H1 (cell line): Measurements from ENCODE around the gene BBS9. TPM values are rescaled to one million over a fixed set of nuclear protein-coding genes. Genes with fewer than 3 reads are reported as not detected.

Source experiments
- CTCF ChIA-PET: fragments of 300-600 bp; sonication (Branson Sonifier 250); formaldehyde crosslinking; loops from one replicate; lab custom pipeline; 2021; ENCODE audit not compliant: partially characterized antibody; lab: Charles Lee
- POLR2A ChIA-PET: fragments of 300-600 bp; sonication (Branson Sonifier 250); formaldehyde crosslinking; loops from one replicate; lab custom pipeline; 2021; ENCODE audit warnings: inconsistent platforms; ENCODE audit not compliant: partially characterized antibody; lab: Charles Lee
- DNase-seq, 2 experiments: peaks; one replicate each; pipeline versions ENCODE4 v3.0.0 to v3.0.0-alpha.2; 2010 to 2022; ENCODE audit warnings: low spot score in 2 of 2, low read depth in 1 of 2, mixed read lengths in 1 of 2
- FAIRE-seq: peaks from 2 replicates; lab custom pipeline; 2011; peaks lifted over from hg19 to GRCh38; lab: Jason Lieb, UNC
- H2AFZ ChIP-seq: 2 replicates; pipeline ENCODE4 v1.8.1; 2012; ENCODE audit warnings: low read length, inconsistent platforms
- H2AK5ac ChIP-seq: 2 replicates; pipeline ENCODE4 v1.6.1; 2013; ENCODE audit warnings: low read depth, low read length
- H2BK120ac ChIP-seq: replicated peaks from 2 replicates; pipeline ENCODE3; 2013; ENCODE audit warnings: low read depth, low read length, inconsistent platforms
- H2BK12ac ChIP-seq: 2 replicates; pipeline ENCODE4 v1.6.1; 2013; ENCODE audit warnings: low read depth, low read length
- H2BK15ac ChIP-seq: 2 replicates; pipeline ENCODE4 v1.6.1; 2013; ENCODE audit warnings: low read length
- H2BK20ac ChIP-seq: 2 replicates; pipeline ENCODE4 v1.6.1; 2013; ENCODE audit warnings: low read length
- H2BK5ac ChIP-seq: 2 replicates; pipeline ENCODE4 v1.6.1; 2013; ENCODE audit warnings: low read depth, low read length
- H3K14ac ChIP-seq: 2 replicates; pipeline ENCODE4 v1.6.1; 2013; ENCODE audit warnings: inconsistent platforms; ENCODE audit not compliant: insufficient read length
- H3K18ac ChIP-seq: 2 replicates; pipeline ENCODE4 v1.6.1; 2013; ENCODE audit warnings: low read length; ENCODE audit errors: extremely low read depth
- H3K23ac ChIP-seq: 2 replicates; pipeline ENCODE4 v1.6.1; 2013; ENCODE audit warnings: inconsistent platforms; ENCODE audit not compliant: insufficient read length
- H3K23me2 ChIP-seq: 2 replicates; pipeline ENCODE4 v1.6.1; 2013; ENCODE audit warnings: low read depth, low read length
- H3K27ac ChIP-seq: 2 replicates; pipeline ENCODE4 v1.6.1; 2011; ENCODE audit warnings: low read depth, low read length, inconsistent platforms
- H3K27me3 ChIP-seq, 4 experiments: replicated peaks in 1 of 4; 1 replicate in 1 of 4; 2 replicates in 3 of 4; pipeline versions ENCODE4 v1.6.1 to v1.8.1; 2011 to 2013; ENCODE audit warnings: low read length in 3 of 4, mild to moderate bottlenecking in 3 of 4, inconsistent platforms in 2 of 4, mixed read lengths in 2 of 4, moderate library complexity in 1 of 4; ENCODE audit not compliant: control insufficient read depth in 3 of 4, insufficient read depth in 3 of 4; ENCODE audit errors: extremely low read depth in 1 of 4
- H3K36me3 ChIP-seq, 4 experiments: 2 replicates each; pipeline versions ENCODE4 v1.6.1 to v1.8.1; 2011 to 2013; ENCODE audit warnings: mild to moderate bottlenecking in 4 of 4, low read length in 3 of 4, moderate library complexity in 2 of 4, control low read depth in 1 of 4, inconsistent platforms in 1 of 4; ENCODE audit not compliant: insufficient read depth in 4 of 4, control insufficient read depth in 2 of 4
- H3K4ac ChIP-seq: replicated peaks from 2 replicates; pipeline ENCODE3; 2013; ENCODE audit warnings: low read length, low read depth, mixed read lengths, inconsistent platforms; ENCODE audit not compliant: insufficient read length
- H3K4me1 ChIP-seq, 4 experiments: replicated peaks in 1 of 4; 1 replicate in 1 of 4; 2 replicates in 3 of 4; pipeline versions ENCODE4 v1.6.1 to v1.8.1; 2011 to 2013; ENCODE audit warnings: low read length in 3 of 4, inconsistent platforms in 2 of 4, mixed read lengths in 1 of 4; ENCODE audit not compliant: insufficient read depth in 4 of 4, control insufficient read depth in 3 of 4
- H3K4me2 ChIP-seq, 2 experiments: 2 replicates each; pipeline versions ENCODE4 v1.6.1 to v1.8.1; 2011 to 2013; ENCODE audit warnings: low read depth in 2 of 2, low read length in 2 of 2, control low read depth in 1 of 2, inconsistent platforms in 1 of 2, mild to moderate bottlenecking in 1 of 2; ENCODE audit not compliant: insufficient read depth in 1 of 2
- H3K4me3 ChIP-seq, 4 experiments: fragments of 200-600, 300-600 bp in 1 of 4; sonication (generic), shearing (Covaris generic), sonication (Bioruptor Twin) in 1 of 4; 2 replicates each; pipeline versions ENCODE4 v1.5.1 to v1.8.1; 2011 to 2016; ENCODE audit warnings: low read length in 4 of 4, low read depth in 3 of 4, control low read depth in 2 of 4, inconsistent platforms in 2 of 4, mild to moderate bottlenecking in 2 of 4, mixed read lengths in 1 of 4, moderate library complexity in 1 of 4; ENCODE audit not compliant: insufficient read depth in 2 of 4; ENCODE audit errors: extremely low read depth in 1 of 4
- H3K56ac ChIP-seq: replicated peaks from 2 replicates; pipeline ENCODE3; 2013; ENCODE audit warnings: low read depth, mild to moderate bottlenecking, mixed read lengths, low read length, inconsistent platforms; ENCODE audit not compliant: insufficient read length
- H3K79me1 ChIP-seq: 2 replicates; pipeline ENCODE4 v1.6.1; 2013; ENCODE audit warnings: low read depth, low read length, control low read depth
- H3K79me2 ChIP-seq, 2 experiments: 2 replicates each; pipeline versions ENCODE4 v1.6.1 to v1.8.1; 2012 to 2013; ENCODE audit warnings: low read length in 2 of 2, mild to moderate bottlenecking in 2 of 2, inconsistent platforms in 1 of 2; ENCODE audit not compliant: insufficient read depth in 2 of 2, control insufficient read depth in 1 of 2
- H3K9ac ChIP-seq, 4 experiments: replicated peaks in 1 of 4; 1 replicate in 1 of 4; 2 replicates in 3 of 4; pipeline versions ENCODE4 v1.6.1 to v1.8.1; 2011 to 2013; ENCODE audit warnings: low read depth in 3 of 4, low read length in 3 of 4, control low read depth in 2 of 4, mild to moderate bottlenecking in 2 of 4, moderate library complexity in 2 of 4, inconsistent platforms in 1 of 4; ENCODE audit errors: extremely low read depth in 1 of 4
- H3K9me3 ChIP-seq, 2 experiments: 2 replicates each; pipeline versions ENCODE4 v1.6.1 to v1.8.1; 2012 to 2013; ENCODE audit warnings: mild to moderate bottlenecking in 2 of 2, moderate library complexity in 2 of 2, control low read depth in 1 of 2, inconsistent platforms in 1 of 2, low read depth in 1 of 2, low read length in 1 of 2, mixed read lengths in 1 of 2; ENCODE audit not compliant: insufficient read depth in 2 of 2
- H4K20me1 ChIP-seq, 2 experiments: replicated peaks in 1 of 2; 2 replicates each; pipeline versions ENCODE3 to v1.8.1; 2011 to 2013; ENCODE audit warnings: inconsistent platforms in 2 of 2, low read length in 2 of 2, mild to moderate bottlenecking in 1 of 2; ENCODE audit not compliant: insufficient read depth in 2 of 2, control insufficient read depth in 1 of 2
- H4K5ac ChIP-seq: 2 replicates; pipeline ENCODE4 v1.6.1; 2013; ENCODE audit warnings: low read length, low read depth, mixed read lengths, inconsistent platforms; ENCODE audit not compliant: insufficient read length
- H4K8ac ChIP-seq: 2 replicates; pipeline ENCODE4 v1.8.0; 2013; ENCODE audit warnings: mild to moderate bottlenecking, moderate library complexity, low read length, inconsistent platforms; ENCODE audit not compliant: insufficient read depth; ENCODE audit errors: extremely low read depth
- H4K91ac ChIP-seq: replicated peaks from 2 replicates; pipeline ENCODE3; 2013; ENCODE audit warnings: low read length, mixed read lengths, inconsistent platforms; ENCODE audit not compliant: insufficient read length
- ATF3 ChIP-seq: IDR thresholded peaks from 2 replicates; pipeline ENCODE4 v1.6.1; 2011; ENCODE audit warnings: low read depth, mild to moderate bottlenecking, low read length; ENCODE audit not compliant: insufficient read depth
- CTBP2 ChIP-seq: IDR thresholded peaks from 2 replicates; pipeline ENCODE4 v1.7.0; 2011; ENCODE audit warnings: borderline replicate concordance, mild to moderate bottlenecking, moderate library complexity, mixed read lengths, low read length; ENCODE audit not compliant: insufficient read depth, insufficient read length
- PHF8 ChIP-seq: fragments of 200-600 bp; sonication (generic); conservative IDR thresholded peaks from 2 replicates; pipeline ENCODE4 v1.7.1; 2012; ENCODE audit warnings: low read depth, mild to moderate bottlenecking, inconsistent platforms, low read length, moderate library complexity
- WGBS, 2 experiments: shearing (Covaris generic) in 1 of 2; methylation state at CpG; one replicate each; pipeline versions ENCODE4 v1.1.6 to v1.1.7; 2013 to 2015; ENCODE audit warnings: low lambda C conversion rate in 2 of 2, mixed read lengths in 2 of 2, inconsistent platforms in 1 of 2, low coverage in 1 of 2, missing lambda C conversion rate in 1 of 2; ENCODE audit not compliant: insufficient replicate concordance in 2 of 2, insufficient coverage in 1 of 2, insufficient read length in 1 of 2; ENCODE audit errors: extremely low coverage in 1 of 2, missing lambda C conversion rate in 1 of 2; 5-methylcytosine and 5-hydroxymethylcytosine counted together
- polyA plus RNA-seq, 7 experiments: library from polyadenylated mRNA; depleted of rRNA in 3 of 7; stranded (reverse) in 5 of 7; unstranded in 2 of 7; fragments of >200 nt in 5 of 7; fragments of 200-250 nt in 2 of 7; gene quantifications; 1 replicate in 5 of 7; 2 replicates in 1 of 7; 4 replicates in 1 of 7; pipeline versions ENCODE4 v1.2.1 to v1.2.3, GENCODE V29; 2011 to 2013; ENCODE audit warnings: missing spikeins in 2 of 7, mixed read lengths in 2 of 7
- total RNA-seq: library from RNA; stranded (reverse); fragmentation: NEBNext Ultra II Directional; extraction: Animal tissue kit (Norgen Biotek cat#: 25700); gene quantifications from 2 replicates; pipeline ENCODE4 v1.2.1, GENCODE V29; 2021
- TF ChIP-seq, protein P1 (sequence below): IDR thresholded peaks from 2 replicates; pipeline ENCODE4 v1.6.1; 2011; ENCODE audit warnings: low read length, improper control_type of control experiment

Gene BBS9
- total and polyA plus RNA-seq, 2 of the 8 experiments (the other 6 are each of a cell fraction or from before 2014, with no cell fraction given) = 22.3 to 37.0 TPM

DNA sequence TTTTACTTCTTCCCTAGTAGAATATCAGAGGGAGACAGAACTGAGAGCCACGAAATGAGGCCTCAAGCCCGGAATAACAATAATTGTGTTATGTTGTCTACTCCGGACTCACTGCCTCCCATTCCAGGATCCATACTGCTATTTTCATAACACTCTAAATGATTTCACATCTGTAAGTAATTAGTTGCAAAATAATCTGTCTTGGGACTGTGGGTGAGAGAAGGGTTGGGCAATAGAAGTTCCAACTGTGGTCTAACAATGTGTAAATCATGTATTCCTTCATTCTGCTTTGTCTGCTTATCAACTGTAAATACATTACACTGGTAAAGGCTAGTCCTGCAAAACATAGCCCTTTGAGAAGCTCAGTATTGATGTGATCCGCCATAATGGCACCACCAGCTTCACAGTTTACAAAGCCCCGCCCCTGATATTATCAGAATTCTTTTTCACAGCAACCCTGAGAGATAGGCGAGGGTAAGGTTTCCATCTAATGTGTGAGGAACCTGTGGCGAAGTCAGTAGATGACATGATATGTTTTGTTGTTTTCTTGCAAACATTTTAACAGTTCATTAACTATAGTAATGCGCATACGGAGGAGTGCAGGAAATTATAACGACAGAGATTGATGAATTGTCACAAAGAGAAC is 510.3 kb downstream of the BBS9 start:
- Histone ChIP-seq H2AK5ac (no peak overlapping the region), H3K79me1 (no peaks in the 10 kb centered on the region), H3K56ac (no peak overlapping the region), H3K9me3 (no peaks in the 10 kb centered on the region), H4K91ac (no peak overlapping the region), H3K4me3 (no peak overlapping the region), H4K8ac (no peak overlapping the region), H3K36me3 (peaks cover 0 to 3% (median 0%) of the 10 kb centered on the region in 4 experiments; a peak in 2 of 8 replicates), H2BK15ac (no peak overlapping the region), H3K27ac (no peak overlapping the region), H3K27me3 (no peaks in the 10 kb centered on the region), H3K23me2 (no peaks in the 10 kb centered on the region), H2BK5ac (no peak overlapping the region), H2BK12ac (no peak overlapping the region), H3K23ac (no peak overlapping the region), H2BK120ac (no peak overlapping the region), H3K14ac (no peak overlapping the region), H3K4ac (no peak overlapping the region), H3K18ac (no peak overlapping the region), H4K5ac (no peak overlapping the region), H3K4me1 (no peaks in the 10 kb centered on the region), H2AFZ (no peak overlapping the region), H3K9ac (no peak overlapping the region), H3K4me2 (no peak overlapping the region), H2BK20ac (no peak overlapping the region), H3K79me2 (no peaks in the 10 kb centered on the region), H4K20me1 (no peaks in the 10 kb centered on the region)
- FAIRE-seq (no peak), DNase-seq (no peak)
- CTCF ChIA-PET = interaction anchor here (0.6 kb wide), 1 partner anchor 87 kb away, joined by 3 read pairs; no protein-coding TSS in a partner anchor
- TF ChIP-seq PHF8 (no peak), CTBP2 (no peak), ATF3 (no peak)
- TF ChIP-seq, protein P1, sequence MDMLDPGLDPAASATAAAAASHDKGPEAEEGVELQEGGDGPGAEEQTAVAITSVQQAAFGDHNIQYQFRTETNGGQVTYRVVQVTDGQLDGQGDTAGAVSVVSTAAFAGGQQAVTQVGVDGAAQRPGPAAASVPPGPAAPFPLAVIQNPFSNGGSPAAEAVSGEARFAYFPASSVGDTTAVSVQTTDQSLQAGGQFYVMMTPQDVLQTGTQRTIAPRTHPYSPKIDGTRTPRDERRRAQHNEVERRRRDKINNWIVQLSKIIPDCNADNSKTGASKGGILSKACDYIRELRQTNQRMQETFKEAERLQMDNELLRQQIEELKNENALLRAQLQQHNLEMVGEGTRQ = no peak
- POLR2A ChIA-PET = no interaction called here
- WGBS, 2 experiments = 92% methylated on average over 10 of the region's 10 CpGs; no CpG with 5 or more reads in 1 of the 2 experiments
